Fibroblast of gingiva (primary cell): ENCODE data around the gene GALE.
"Not testable (repeated sequence)": the region's sequence is repeated elsewhere in the genome, so short reads cannot be mapped to it uniquely, and the experiment has no call there.

ENCODE experiments used
- DNase-seq: peaks from one replicate; pipeline ENCODE4 v3.0.0-alpha.2; 2011; ENCODE audit warnings: low read depth

Gene GALE

GRCh38 chr1:23809751-23810171 lies 9.2 kb upstream of the GALE start:
- DNase-seq = peak; percentile 51

- no peak for DNase-seq
These were observed 6.9 kb upstream of the GALE start for GRCh38 chr1:23807453-23807852.

GRCh38 chr1:23806280-23806679 lies 5.7 kb upstream of the GALE start:
- DNase-seq = no peak

GRCh38 chr1:23805025-23805424 lies 4.5 kb upstream of the GALE start:
- DNase-seq = no peak

GRCh38 chr1:23804183-23804835 lies 3.8 kb upstream of the GALE start:
- DNase-seq = no peak

GRCh38 chr1:23803674-23804073 lies 3.1 kb upstream of the GALE start:
- no peak for DNase-seq

GRCh38 chr1:23802809-23803342 lies 2.3 kb upstream of the GALE start:
- DNase-seq = not testable (repeated sequence)

- DNase-seq = no peak
These were observed 1.3 kb upstream of the GALE start for GRCh38 chr1:23801876-23802275.

- DNase-seq = no peak
These were observed 789 bp upstream of the GALE start for GRCh38 chr1:23801338-23801748.

- peak; percentile 43 for DNase-seq
These were observed 769 bp downstream of the GALE start for GRCh38 chr1:23799570-23800399.

GRCh38 chr1:23799255-23799569 lies 1.3 kb downstream of the GALE start:
- no peak for DNase-seq

- no peak for DNase-seq
These were observed 1.9 kb downstream of the GALE start for GRCh38 chr1:23798662-23799142.

GRCh38 chr1:23797478-23798448 lies 2.8 kb downstream of the GALE start:
- no peak for DNase-seq

- no peak for DNase-seq
These were observed 3.9 kb downstream of the GALE start for GRCh38 chr1:23796466-23797271.

- DNase-seq = no peak
These were observed 4.7 kb downstream of the GALE start for GRCh38 chr1:23795676-23796465.

- not testable (repeated sequence) for DNase-seq
These were observed 5.8 kb downstream of the GALE start for GRCh38 chr1:23794732-23795182.

- DNase-seq = no peak
These were observed 6.5 kb downstream of the GALE start for GRCh38 chr1:23793861-23794731.

GRCh38 chr1:23793018-23793781 lies 7.4 kb downstream of the GALE start:
- peak; percentile 24 for DNase-seq
